MM.1S (cell line): ENCODE data around the gene TGFBR3.

ENCODE experiments used
- CTCF ChIP-seq: fragments of 300-600 bp; sonication (generic); IDR thresholded peaks from 2 replicates; pipeline ENCODE4 v1.5.1; 2016; ENCODE audit warnings: antibody characterized with exemption, low read length, mixed read lengths
- EZH2 ChIP-seq: fragments of 300-600 bp; sonication (generic); optimal IDR thresholded peaks from 2 replicates; pipeline ENCODE3; 2017; ENCODE audit warnings: low read depth, mild to moderate bottlenecking, antibody characterized with exemption, low read length, mixed read lengths

DNA sequence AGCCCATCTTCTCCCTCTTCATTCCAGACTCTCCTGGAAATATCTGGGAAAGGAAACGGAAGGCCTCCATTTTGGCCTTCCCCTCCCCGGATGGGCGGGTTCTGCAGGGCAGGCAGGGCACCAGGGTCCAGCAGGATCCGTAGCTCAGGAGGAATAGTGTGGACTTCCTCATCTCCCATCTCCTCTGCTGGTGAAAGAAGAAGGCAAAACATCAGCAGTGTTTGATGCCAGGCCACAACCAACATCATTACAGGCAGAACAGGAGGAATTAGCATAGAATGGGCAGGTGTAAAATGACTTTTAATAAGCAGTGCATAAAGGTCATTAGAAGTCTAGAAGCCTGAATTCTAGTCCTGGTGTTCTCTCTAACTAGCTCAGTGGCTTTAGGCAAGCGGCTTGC lies 165.9 kb downstream of the TGFBR3 start:
- TF ChIP-seq CTCF (no peak), EZH2 (no peak)
